ENCODE measurements around the gene HMOX1. TPM values are rescaled to one million over a fixed set of nuclear protein-coding genes. Genes with fewer than 3 reads are reported as not detected.

HMOX1 gene
- total RNA-seq, 4 donors from 2014 or later: 1.00 to 172 (median 42.7) TPM

DNA sequence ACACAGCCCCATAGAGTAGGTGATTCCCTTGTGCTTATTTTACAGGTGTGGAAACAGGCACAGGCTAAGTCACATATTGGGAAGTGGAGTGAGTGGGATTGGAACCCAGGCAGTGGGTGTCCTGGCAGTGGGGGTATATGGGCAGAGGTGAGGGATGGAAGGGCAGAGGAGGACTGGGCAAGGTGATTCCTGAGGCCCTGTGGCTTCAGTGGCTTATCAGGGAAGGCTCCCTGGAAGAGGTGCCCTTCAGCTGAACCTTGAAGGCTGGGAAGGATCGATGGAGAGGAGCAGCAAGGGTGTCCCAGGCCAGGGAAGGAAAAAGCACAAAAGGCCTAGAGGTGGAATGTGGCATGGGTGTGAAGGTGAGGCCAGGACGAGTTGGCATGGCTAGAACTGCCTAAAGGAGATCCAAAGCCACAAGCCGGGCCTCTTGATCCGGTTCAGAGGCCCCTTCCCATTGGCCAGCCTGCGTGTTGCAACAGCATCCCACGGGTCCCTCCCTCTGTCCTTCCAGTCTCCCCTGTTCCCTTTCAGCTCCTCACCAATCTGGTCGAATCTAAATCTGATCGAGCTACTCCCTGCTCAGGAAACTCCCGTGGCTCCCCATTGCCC is 60.7 kb downstream of the HMOX1 start:
- Histone ChIP-seq H3K4me1 (peaks cover 0 to 3% (median under 1%) of the 10 kb centered on the region in 4 donors), H3K27me3 (no peaks in the 10 kb centered on the region), H3K4me3 (no peak overlapping the region), H3K36me3 (no peaks in the 10 kb centered on the region), H3K27ac (no peak overlapping the region), H3K9me3 (no peaks in the 10 kb centered on the region)
- intact Hi-C loops (cut with DNase I; ENCODE audit: low total_unique reads) (no loop called here), in situ Hi-C loops (cut with MboI; ENCODE audit: low pct_ligation_motif_present in 1 of 4, low pct_unique_long_range_greater_than_20kb in 1 of 4, low sequenced_read_pairs in 3 of 4) (no loop called here)
- DNase-seq: no peak
- TF ChIP-seq POLR2A (IDR thresholded peaks at IDR 0.05): no peak
- TF ChIP-seq POLR2AphosphoS5 (IDR thresholded peaks at IDR 0.05): no peak
- TF ChIP-seq, protein P1, sequence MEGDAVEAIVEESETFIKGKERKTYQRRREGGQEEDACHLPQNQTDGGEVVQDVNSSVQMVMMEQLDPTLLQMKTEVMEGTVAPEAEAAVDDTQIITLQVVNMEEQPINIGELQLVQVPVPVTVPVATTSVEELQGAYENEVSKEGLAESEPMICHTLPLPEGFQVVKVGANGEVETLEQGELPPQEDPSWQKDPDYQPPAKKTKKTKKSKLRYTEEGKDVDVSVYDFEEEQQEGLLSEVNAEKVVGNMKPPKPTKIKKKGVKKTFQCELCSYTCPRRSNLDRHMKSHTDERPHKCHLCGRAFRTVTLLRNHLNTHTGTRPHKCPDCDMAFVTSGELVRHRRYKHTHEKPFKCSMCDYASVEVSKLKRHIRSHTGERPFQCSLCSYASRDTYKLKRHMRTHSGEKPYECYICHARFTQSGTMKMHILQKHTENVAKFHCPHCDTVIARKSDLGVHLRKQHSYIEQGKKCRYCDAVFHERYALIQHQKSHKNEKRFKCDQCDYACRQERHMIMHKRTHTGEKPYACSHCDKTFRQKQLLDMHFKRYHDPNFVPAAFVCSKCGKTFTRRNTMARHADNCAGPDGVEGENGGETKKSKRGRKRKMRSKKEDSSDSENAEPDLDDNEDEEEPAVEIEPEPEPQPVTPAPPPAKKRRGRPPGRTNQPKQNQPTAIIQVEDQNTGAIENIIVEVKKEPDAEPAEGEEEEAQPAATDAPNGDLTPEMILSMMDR (IDR thresholded peaks at IDR 0.05): no peak
- no peak for TF ChIP-seq EP300 (IDR thresholded peaks at IDR 0.05; ENCODE audit: low read depth)
- 87% methylated on average over 9 of the region's 9 CpGs; no CpG with 5 or more reads in 1 of the 2 donors for WGBS, 2 donors (ENCODE audit: low coverage in 1 of 2)

DNA sequence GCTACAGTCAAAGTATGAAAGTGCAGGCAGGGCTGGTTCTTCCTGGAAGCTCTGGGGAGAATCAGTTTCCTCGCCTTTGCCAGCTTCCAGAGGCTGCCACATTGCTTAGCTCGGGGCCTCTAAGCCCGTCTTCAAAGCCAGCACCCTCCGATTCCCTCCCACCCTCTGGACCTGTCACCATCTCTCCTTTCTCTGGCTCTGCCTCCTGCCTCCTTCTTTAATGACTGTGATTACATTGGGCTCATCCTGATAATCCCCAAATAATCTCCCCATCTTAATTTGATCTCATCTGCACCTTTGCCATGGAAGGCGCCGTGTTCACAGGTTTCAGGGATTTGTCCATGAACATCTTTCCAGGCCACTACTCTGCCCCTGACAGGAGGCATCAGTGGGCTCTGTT is 61.6 kb downstream of the HMOX1 start:
- peaks cover under 1 to 12% (median 9%) of the 10 kb centered on the region in 4 donors for H3K4me1 ChIP-seq
- intact Hi-C loops (cut with DNase I; ENCODE audit: low total_unique reads) (no loop called here), in situ Hi-C loops (cut with MboI; ENCODE audit: low pct_ligation_motif_present in 1 of 4, low pct_unique_long_range_greater_than_20kb in 1 of 4, low sequenced_read_pairs in 3 of 4) (no loop called here)
- H3K9me3 ChIP-seq: no peaks in the 10 kb centered on the region
- no peaks in the 10 kb centered on the region for H3K27me3 ChIP-seq
- no peak for DNase-seq
- WGBS, 2 donors (ENCODE audit: low coverage in 1 of 2): 84 to 95% methylated on average over 4 to 6 of the region's 6 CpGs
- no peak overlapping the region for H3K27ac ChIP-seq
- no peak overlapping the region for H3K4me3 ChIP-seq
- no peak for TF ChIP-seq POLR2A (IDR thresholded peaks at IDR 0.05)
- no peaks in the 10 kb centered on the region for H3K36me3 ChIP-seq

DNA sequence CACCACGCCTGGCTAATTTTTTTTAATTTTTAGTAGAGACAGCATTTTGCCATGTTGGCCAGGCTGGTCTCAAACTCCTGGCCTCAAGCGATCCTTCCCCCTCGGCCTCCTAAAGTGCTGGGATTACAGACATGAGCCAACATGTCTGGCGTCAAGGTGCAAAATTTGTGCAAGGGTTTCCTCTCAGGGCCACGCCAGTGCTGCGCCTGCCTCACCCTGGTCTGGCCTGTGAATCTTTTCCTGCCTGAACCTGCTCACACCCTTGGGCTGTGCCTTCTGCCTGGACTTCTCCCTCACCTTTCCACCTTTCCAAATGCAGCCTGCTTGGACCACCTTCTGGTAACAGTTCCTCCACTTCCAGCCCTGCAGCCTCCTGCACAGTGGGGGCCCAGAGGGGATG is 62.4 kb downstream of the HMOX1 start:
- intact Hi-C loops (cut with DNase I; ENCODE audit: low total_unique reads) (no loop called here), in situ Hi-C loops (cut with MboI; ENCODE audit: low pct_ligation_motif_present in 1 of 4, low pct_unique_long_range_greater_than_20kb in 1 of 4, low sequenced_read_pairs in 3 of 4) (no loop called here)
- Histone ChIP-seq H3K4me3 (no peak overlapping the region), H3K27me3 (no peaks in the 10 kb centered on the region), H3K4me1 (peaks cover 9 to 21% (median 17%) of the 10 kb centered on the region in 4 donors), H3K27ac (no peak overlapping the region), H3K9me3 (no peaks in the 10 kb centered on the region), H3K36me3 (no peaks in the 10 kb centered on the region)
- no peak for DNase-seq
- TF ChIP-seq, protein P1 (IDR thresholded peaks at IDR 0.05): no peak
- TF ChIP-seq POLR2AphosphoS5 (IDR thresholded peaks at IDR 0.05) (no peak), EP300 (IDR thresholded peaks at IDR 0.05; ENCODE audit: low read depth) (no peak), POLR2A (IDR thresholded peaks at IDR 0.05) (no peak)
- 75% methylated on average over 6 of the region's 6 CpGs; no CpG with 5 or more reads in 1 of the 2 donors for WGBS, 2 donors (ENCODE audit: low coverage in 1 of 2)

Small RNA genes within 50 kb of the gene (small RNA-seq; reads per million reads assigned to genes)
- gene MIR3909 (0.55 to 1.7 (median 1.1) reads per million in 4 donors), gene MIR6069 (0 reads per million in 4 donors)

Other genes starting within 250 kb of the HMOX1 start
- gene HMGXB4, start 123.6 kb upstream of the HMOX1 start, total RNA-seq: 10 to 100 TPM; 14.0 to 43.4 (median 26.2) TPM
- 100 to 1,000 TPM in 2 of 4 donors, 10 to 100 TPM in 2; 56.3 to 183 (median 104) TPM for gene TOM1, start 81.2 kb upstream of the HMOX1 start, total RNA-seq
- gene MCM5, start 19.0 kb downstream of the HMOX1 start, total RNA-seq: 10 to 100 TPM; 11.6 to 26.6 (median 13.3) TPM
- gene RASD2, start 159.7 kb downstream of the HMOX1 start, total RNA-seq: 10 to 100 TPM in 3 of 4 donors, 1 to 10 TPM in 1; 8.5 to 19.7 (median 13.9) TPM
- 10 to 100 TPM in 2 of 4 donors, 1 to 10 TPM in 1, not detected in 1; 9.0 to 37.0 (median 15.7) TPM for gene MB, start 236.2 kb downstream of the HMOX1 start, total RNA-seq

Data from transverse colon (tissue), 4 donors.